Measurements from ENCODE around the gene PTPRQ.

Gene PTPRQ

DNA sequence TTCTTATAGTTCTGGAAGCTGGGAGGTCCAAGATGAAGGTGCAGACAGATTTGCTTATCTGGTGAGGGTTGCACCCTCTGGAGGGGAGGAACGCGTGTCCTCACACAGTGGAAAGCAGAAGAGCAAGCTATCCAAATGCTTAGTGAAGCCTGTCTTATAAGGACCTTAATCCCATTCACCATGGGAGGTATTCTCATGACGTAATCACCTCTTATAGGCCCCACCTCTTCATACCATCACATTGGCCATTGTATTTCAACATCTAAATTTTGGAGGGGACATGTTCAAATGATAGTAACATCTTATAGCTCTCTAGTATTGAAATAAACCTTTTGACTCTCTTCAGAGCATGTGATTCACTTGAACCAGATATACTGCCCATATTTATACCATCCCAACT lies 158.4 kb downstream of the PTPRQ start:
- H3K4me3 ChIP-seq, result no peak overlapping the region
- no peak for DNase-seq
- no peaks in the 10 kb centered on the region for H3K9me3 ChIP-seq
- TF ChIP-seq, protein P1, sequence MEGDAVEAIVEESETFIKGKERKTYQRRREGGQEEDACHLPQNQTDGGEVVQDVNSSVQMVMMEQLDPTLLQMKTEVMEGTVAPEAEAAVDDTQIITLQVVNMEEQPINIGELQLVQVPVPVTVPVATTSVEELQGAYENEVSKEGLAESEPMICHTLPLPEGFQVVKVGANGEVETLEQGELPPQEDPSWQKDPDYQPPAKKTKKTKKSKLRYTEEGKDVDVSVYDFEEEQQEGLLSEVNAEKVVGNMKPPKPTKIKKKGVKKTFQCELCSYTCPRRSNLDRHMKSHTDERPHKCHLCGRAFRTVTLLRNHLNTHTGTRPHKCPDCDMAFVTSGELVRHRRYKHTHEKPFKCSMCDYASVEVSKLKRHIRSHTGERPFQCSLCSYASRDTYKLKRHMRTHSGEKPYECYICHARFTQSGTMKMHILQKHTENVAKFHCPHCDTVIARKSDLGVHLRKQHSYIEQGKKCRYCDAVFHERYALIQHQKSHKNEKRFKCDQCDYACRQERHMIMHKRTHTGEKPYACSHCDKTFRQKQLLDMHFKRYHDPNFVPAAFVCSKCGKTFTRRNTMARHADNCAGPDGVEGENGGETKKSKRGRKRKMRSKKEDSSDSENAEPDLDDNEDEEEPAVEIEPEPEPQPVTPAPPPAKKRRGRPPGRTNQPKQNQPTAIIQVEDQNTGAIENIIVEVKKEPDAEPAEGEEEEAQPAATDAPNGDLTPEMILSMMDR (IDR thresholded peaks at IDR 0.05), result no peak
- H3K36me3 ChIP-seq, result no peaks in the 10 kb centered on the region
- intact Hi-C loops (cut with DNase I; ENCODE audit: low total_unique reads), result loop anchor here (10.0 kb wide), 1 partner anchor 168 kb away; no protein-coding TSS in a partner anchor
- no peaks in the 10 kb centered on the region for H3K4me1 ChIP-seq
- no peaks in the 10 kb centered on the region for H3K27me3 ChIP-seq
- no peak overlapping the region for H3K27ac ChIP-seq

DNA sequence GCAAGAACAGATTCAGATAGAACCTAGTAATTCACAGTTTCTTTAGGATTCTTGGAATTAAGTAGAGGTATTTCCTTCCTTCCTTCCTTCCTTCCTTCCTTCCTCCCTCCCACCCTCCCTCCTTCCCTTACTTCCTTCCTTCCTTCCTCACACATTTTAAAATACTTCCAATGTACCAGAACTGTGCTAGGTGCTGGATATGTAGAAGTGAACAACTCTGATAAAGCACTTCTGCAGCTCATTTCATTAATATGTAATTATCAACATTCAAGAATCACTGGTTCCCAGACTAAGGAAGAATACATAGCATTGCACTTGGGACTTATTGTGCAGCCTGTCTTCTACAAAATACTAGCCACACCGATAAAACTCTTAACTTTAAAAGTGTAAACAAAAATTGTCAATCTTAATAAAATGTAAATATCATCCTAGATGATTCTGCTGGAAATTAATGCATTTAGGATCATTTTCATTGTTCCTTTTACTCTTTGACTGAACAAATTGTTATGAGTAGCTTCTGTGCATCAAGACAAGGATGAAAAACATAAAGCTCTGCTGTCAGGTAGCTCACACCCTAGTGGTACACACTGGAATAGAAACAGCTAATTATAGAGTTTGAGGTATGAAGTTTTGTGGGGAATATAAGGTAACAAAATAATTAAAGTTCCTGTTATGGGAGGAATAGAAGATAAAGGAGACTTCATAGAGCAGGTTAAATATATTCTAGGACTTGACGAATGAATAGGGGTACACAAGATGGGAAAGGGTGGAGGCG lies 163.5 kb downstream of the PTPRQ start:
- intact Hi-C loops (cut with DNase I; ENCODE audit: low total_unique reads), result loop anchor here (10.0 kb wide), 1 partner anchor 173 kb away; no protein-coding TSS in a partner anchor
- Histone ChIP-seq H3K4me1 (no peaks in the 10 kb centered on the region), H3K36me3 (no peaks in the 10 kb centered on the region), H3K4me3 (no peak overlapping the region), H3K9me3 (no peaks in the 10 kb centered on the region), H3K27me3 (no peaks in the 10 kb centered on the region), H3K27ac (no peak overlapping the region)
- TF ChIP-seq, protein P1 (IDR thresholded peaks at IDR 0.05), result no peak
- DNase-seq, result no peak

GRCh38 chr12:80617733-80618132 lies 173.7 kb downstream of the PTPRQ start:
- Histone ChIP-seq H3K4me1 (no peaks in the 10 kb centered on the region), H3K4me3 (no peak overlapping the region), H3K36me3 (no peaks in the 10 kb centered on the region), H3K27ac (no peak overlapping the region), H3K27me3 (no peaks in the 10 kb centered on the region), H3K9me3 (no peaks in the 10 kb centered on the region)
- intact Hi-C loops (cut with DNase I; ENCODE audit: low total_unique reads), result no loop called here
- no peak for DNase-seq
- TF ChIP-seq, protein P1 (IDR thresholded peaks at IDR 0.05), result no peak

GRCh38 chr12:80620281-80620680 lies 176.2 kb downstream of the PTPRQ start:
- no peak for DNase-seq
- intact Hi-C loops (cut with DNase I; ENCODE audit: low total_unique reads), result no loop called here
- no peaks in the 10 kb centered on the region for H3K27me3 ChIP-seq
- no peaks in the 10 kb centered on the region for H3K4me1 ChIP-seq
- no peaks in the 10 kb centered on the region for H3K36me3 ChIP-seq
- TF ChIP-seq, protein P1 (IDR thresholded peaks at IDR 0.05), result no peak
- no peaks in the 10 kb centered on the region for H3K9me3 ChIP-seq
- H3K4me3 ChIP-seq, result no peak overlapping the region
- no peak overlapping the region for H3K27ac ChIP-seq

GRCh38 chr12:80622271-80622670 lies 178.2 kb downstream of the PTPRQ start:
- Histone ChIP-seq H3K4me3 (no peak overlapping the region), H3K27ac (no peak overlapping the region), H3K4me1 (peaks cover 0 to under 1% (median 0%) of the 10 kb centered on the region in 4 donors), H3K36me3 (no peaks in the 10 kb centered on the region), H3K27me3 (no peaks in the 10 kb centered on the region), H3K9me3 (no peaks in the 10 kb centered on the region)
- TF ChIP-seq, protein P1 (IDR thresholded peaks at IDR 0.05), result no peak
- DNase-seq, result no peak
- intact Hi-C loops (cut with DNase I; ENCODE audit: low total_unique reads), result no loop called here
